ENCODE data around the gene GALNT17. TPM values are rescaled to one million over a fixed set of nuclear protein-coding genes. Genes with fewer than 3 reads are reported as not detected.

The GALNT17 gene
- total RNA-seq, 1 experiment from 2014 or later: not detected

DNA sequence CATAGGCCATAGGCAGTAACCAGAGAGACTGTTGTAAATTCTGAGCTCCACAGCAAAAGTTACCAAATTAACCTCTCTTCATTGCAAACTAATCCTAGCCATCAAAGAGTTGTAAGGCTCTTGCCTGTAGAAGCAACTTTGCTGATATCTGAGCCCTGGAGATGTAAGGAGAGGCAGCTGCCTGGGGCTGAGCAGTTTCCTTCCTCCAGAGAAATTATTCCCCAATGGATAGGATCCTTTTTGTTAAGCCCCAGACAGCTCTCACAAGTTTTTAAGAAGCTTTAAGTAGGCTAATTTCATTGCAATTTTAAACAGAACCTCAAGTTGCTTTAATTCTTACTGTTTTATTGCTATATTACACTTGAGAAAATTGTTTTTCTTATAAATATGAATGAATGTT, 211.1 kb downstream of the GALNT17 start:
- intact Hi-C loops (cut with micrococcal nuclease): no loop called here
- TF ChIP-seq, protein P1, sequence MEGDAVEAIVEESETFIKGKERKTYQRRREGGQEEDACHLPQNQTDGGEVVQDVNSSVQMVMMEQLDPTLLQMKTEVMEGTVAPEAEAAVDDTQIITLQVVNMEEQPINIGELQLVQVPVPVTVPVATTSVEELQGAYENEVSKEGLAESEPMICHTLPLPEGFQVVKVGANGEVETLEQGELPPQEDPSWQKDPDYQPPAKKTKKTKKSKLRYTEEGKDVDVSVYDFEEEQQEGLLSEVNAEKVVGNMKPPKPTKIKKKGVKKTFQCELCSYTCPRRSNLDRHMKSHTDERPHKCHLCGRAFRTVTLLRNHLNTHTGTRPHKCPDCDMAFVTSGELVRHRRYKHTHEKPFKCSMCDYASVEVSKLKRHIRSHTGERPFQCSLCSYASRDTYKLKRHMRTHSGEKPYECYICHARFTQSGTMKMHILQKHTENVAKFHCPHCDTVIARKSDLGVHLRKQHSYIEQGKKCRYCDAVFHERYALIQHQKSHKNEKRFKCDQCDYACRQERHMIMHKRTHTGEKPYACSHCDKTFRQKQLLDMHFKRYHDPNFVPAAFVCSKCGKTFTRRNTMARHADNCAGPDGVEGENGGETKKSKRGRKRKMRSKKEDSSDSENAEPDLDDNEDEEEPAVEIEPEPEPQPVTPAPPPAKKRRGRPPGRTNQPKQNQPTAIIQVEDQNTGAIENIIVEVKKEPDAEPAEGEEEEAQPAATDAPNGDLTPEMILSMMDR (IDR thresholded peaks at IDR 0.05; ENCODE audit: unreplicated experiment): no peak
- Mint-ChIP-seq H3K27me3 (ENCODE audit: insufficient read depth, unreplicated experiment) (no peaks in the 10 kb centered on the region), H3K4me3 (ENCODE audit: unreplicated experiment) (no peak overlapping the region), H3K27ac (ENCODE audit: low read depth, unreplicated experiment) (no peak overlapping the region), H3K9me3 (ENCODE audit: unreplicated experiment) (peaks cover 22% of the 10 kb centered on the region), H3K4me1 (ENCODE audit: insufficient read depth, unreplicated experiment) (no peaks in the 10 kb centered on the region), H3K36me3 (ENCODE audit: insufficient read depth, unreplicated experiment) (no peaks in the 10 kb centered on the region)
- BruUV-seq (replicated peaks): no TSS peak
- ChIA-PET CTCF (no interaction called here), POLR2A (no interaction called here)
- DNase-seq (ENCODE audit: unreplicated experiment): no peak

DNA sequence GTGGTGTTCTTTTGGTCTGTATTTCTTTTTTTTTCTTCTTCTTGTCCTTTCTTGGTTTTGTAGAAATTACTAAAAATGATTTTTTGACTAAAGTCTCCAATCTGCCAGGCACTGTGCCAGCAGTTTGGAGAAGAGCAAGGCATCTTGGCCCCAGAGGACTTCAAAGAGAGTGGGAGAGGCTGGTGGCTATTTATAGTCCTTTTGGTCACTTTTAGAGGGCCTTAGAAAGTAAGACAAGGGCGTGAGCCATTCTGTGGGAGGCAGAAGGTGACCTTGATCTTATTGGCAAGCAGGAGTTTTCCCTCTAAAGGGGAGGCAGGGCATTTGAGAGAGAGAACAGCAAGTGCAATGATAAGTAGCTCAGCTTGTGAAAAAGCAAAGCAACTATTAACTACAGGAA, 211.9 kb downstream of the GALNT17 start:
- H3K4me1 Mint-ChIP-seq (ENCODE audit: insufficient read depth, unreplicated experiment): no peaks in the 10 kb centered on the region
- POLR2A ChIA-PET: no interaction called here

DNA sequence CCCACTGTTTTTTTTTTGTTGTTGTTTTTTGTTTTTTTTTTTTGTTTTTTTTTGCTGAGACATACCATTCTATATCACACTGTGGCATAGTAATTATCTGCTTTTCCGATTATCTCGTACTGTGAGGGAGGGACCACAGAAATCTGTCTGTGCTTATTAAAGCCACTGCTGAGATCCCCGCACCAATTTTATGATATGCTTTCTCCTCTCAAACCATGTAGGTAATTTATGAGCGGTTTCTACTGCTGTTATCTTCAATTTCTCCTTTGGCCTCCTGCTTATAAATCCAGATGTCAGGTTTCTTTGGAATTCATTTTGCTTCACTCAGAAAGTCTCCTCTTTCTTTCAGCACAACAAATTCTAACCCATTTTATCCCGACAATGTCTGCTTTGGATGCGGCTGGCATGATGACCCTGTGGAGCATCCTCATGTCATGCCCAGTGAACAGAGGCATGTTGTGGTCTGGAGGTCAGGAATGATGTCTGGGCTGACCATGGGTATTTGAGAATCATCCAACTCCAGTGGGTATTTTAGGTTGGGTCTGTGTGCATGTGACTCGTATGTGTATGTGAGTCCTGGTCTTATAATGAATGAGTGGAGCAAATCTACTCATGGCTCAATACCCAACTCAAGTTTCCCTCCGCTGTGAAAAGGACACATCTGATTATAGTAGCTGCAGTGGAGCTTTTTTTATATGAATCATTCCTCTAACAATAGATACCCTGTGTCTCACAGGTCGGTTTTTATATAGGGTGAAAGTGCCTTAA, 213.4 kb downstream of the GALNT17 start:
- no peak overlapping the region for H3K27ac Mint-ChIP-seq (ENCODE audit: low read depth, unreplicated experiment)

More for the DNA sequence above, 211.9 kb downstream of the GALNT17 start:
- no TSS peak for BruUV-seq (replicated peaks)
- TF ChIP-seq, protein P1 (IDR thresholded peaks at IDR 0.05; ENCODE audit: unreplicated experiment): no peak
- Mint-ChIP-seq H3K27ac (ENCODE audit: low read depth, unreplicated experiment) (no peak overlapping the region), H3K9me3 (ENCODE audit: unreplicated experiment) (peaks cover 22% of the 10 kb centered on the region), H3K36me3 (ENCODE audit: insufficient read depth, unreplicated experiment) (no peaks in the 10 kb centered on the region), H3K27me3 (ENCODE audit: insufficient read depth, unreplicated experiment) (no peaks in the 10 kb centered on the region), H3K4me3 (ENCODE audit: unreplicated experiment) (no peak overlapping the region)
- CTCF ChIA-PET: no interaction called here
- DNase-seq (ENCODE audit: unreplicated experiment): no peak
- intact Hi-C loops (cut with micrococcal nuclease): no loop called here

DNA sequence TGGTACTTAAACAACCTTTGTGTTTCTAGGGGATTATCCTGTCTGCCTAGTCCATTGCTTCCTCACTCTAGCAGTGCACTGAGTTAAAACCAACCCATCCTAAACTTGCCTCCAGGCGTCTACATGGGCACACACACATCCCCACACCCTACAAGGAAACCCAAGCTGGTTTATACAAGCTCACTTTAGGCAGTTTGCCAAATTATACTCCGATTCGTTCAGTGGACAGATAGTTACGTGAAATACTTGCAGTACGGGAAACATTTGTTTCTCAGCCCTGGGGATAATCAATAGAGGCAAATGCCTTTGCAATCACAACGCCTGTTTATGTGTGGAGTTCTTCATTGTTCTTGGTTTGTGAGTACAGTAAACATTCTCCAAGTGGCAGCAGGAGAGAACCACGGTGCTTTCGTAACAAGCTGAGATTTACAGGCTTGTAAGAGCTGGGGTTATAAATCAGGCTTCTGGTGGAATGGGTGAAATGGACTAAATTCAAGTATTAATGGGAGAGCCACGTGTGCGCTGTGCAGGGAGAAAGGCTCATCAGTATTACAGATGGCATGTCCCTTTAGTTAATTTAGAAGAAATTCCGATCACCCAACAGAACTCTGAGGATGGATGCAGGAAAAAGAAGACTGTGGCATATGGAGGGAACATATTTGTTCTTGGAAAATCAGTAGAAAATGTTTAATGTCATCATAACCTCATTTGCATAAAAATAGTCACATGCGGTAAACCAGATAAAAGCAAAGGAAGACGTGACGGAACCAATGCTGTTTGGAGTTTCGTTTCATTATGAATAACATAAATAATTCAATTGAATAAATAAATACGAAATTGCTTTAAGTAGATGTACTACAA, 217.1 kb downstream of the GALNT17 start:
- no TSS peak for BruUV-seq (replicated peaks)
- H3K27me3 Mint-ChIP-seq (ENCODE audit: insufficient read depth, unreplicated experiment): no peaks in the 10 kb centered on the region
- no peak overlapping the region for H3K4me3 Mint-ChIP-seq (ENCODE audit: unreplicated experiment)
- no peak overlapping the region for H3K27ac Mint-ChIP-seq (ENCODE audit: low read depth, unreplicated experiment)
- intact Hi-C loops (cut with micrococcal nuclease): no loop called here
- peaks cover 34% of the 10 kb centered on the region for H3K9me3 Mint-ChIP-seq (ENCODE audit: unreplicated experiment)
- TF ChIP-seq, protein P1 (IDR thresholded peaks at IDR 0.05; ENCODE audit: unreplicated experiment): no peak
- no peaks in the 10 kb centered on the region for H3K4me1 Mint-ChIP-seq (ENCODE audit: insufficient read depth, unreplicated experiment)
- H3K36me3 Mint-ChIP-seq (ENCODE audit: insufficient read depth, unreplicated experiment): no peaks in the 10 kb centered on the region
- POLR2A ChIA-PET: no interaction called here
- CTCF ChIA-PET: no interaction called here
- DNase-seq (ENCODE audit: unreplicated experiment): no peak

More for the DNA sequence above, 213.4 kb downstream of the GALNT17 start:
- intact Hi-C loops (cut with micrococcal nuclease): no loop called here
- no peaks in the 10 kb centered on the region for H3K27me3 Mint-ChIP-seq (ENCODE audit: insufficient read depth, unreplicated experiment)
- H3K4me1 Mint-ChIP-seq (ENCODE audit: insufficient read depth, unreplicated experiment): no peaks in the 10 kb centered on the region
- ChIA-PET POLR2A (no interaction called here), CTCF (no interaction called here)
- H3K9me3 Mint-ChIP-seq (ENCODE audit: unreplicated experiment): peaks cover 22% of the 10 kb centered on the region
- TF ChIP-seq, protein P1 (IDR thresholded peaks at IDR 0.05; ENCODE audit: unreplicated experiment): no peak
- no peaks in the 10 kb centered on the region for H3K36me3 Mint-ChIP-seq (ENCODE audit: insufficient read depth, unreplicated experiment)
- no peak for DNase-seq (ENCODE audit: unreplicated experiment)
- BruUV-seq (replicated peaks): no TSS peak
- H3K4me3 Mint-ChIP-seq (ENCODE audit: unreplicated experiment): no peak overlapping the region

All from MCF 10A (cell line).